DMS153 treated with DMSO at 0.1 percent for 48 hours (cell line): ENCODE data around the gene WFS1.

Experiments used
- DNase-seq: peaks from one replicate; lab custom pipeline; 2025; ENCODE audit not compliant: unreplicated experiment; lab: John Stamatoyannopoulos, UW

The WFS1 gene

GRCh38 chr4:6259886-6260285 lies 9.8 kb upstream of the WFS1 start:
- no peak for DNase-seq

GRCh38 chr4:6262176-6262575 lies 7.5 kb upstream of the WFS1 start:
- no peak for DNase-seq

- no peak for DNase-seq
These were observed 6.7 kb upstream of the WFS1 start for GRCh38 chr4:6262847-6263487.

- no peak for DNase-seq
These were observed 6.0 kb upstream of the WFS1 start for GRCh38 chr4:6263526-6264224.

- no peak for DNase-seq
These were observed 5.5 kb upstream of the WFS1 start for GRCh38 chr4:6264225-6264540.

GRCh38 chr4:6265546-6265945 lies 4.1 kb upstream of the WFS1 start:
- DNase-seq: no peak

- DNase-seq: no peak
These were observed 2.1 kb upstream of the WFS1 start for GRCh38 chr4:6267573-6267972.

GRCh38 chr4:6268650-6269615 lies 717 bp upstream of the WFS1 start:
- no peak for DNase-seq

- no peak for DNase-seq
These were observed 1.0 kb downstream of the WFS1 start for GRCh38 chr4:6270636-6271121.

- DNase-seq: no peak
These were observed 1.6 kb downstream of the WFS1 start for GRCh38 chr4:6271206-6271605.

GRCh38 chr4:6271701-6272465 lies 2.2 kb downstream of the WFS1 start:
- DNase-seq: no peak

- DNase-seq: no peak
These were observed 3.4 kb downstream of the WFS1 start for GRCh38 chr4:6272863-6273660.

- DNase-seq: no peak
These were observed 4.0 kb downstream of the WFS1 start for GRCh38 chr4:6273661-6273990.

GRCh38 chr4:6275351-6275750 lies 5.7 kb downstream of the WFS1 start:
- no peak for DNase-seq

GRCh38 chr4:6275898-6276806 lies 6.5 kb downstream of the WFS1 start:
- no peak for DNase-seq

- no peak for DNase-seq
These were observed 7.6 kb downstream of the WFS1 start for GRCh38 chr4:6277139-6277802.

- no peak for DNase-seq
These were observed 8.5 kb downstream of the WFS1 start for GRCh38 chr4:6277935-6278800.

GRCh38 chr4:6278801-6279197 lies 9.1 kb downstream of the WFS1 start:
- DNase-seq: no peak
